Activated CD4-positive, CD25-positive, alpha-beta regulatory T cell (primary cell): ENCODE data around the gene ZNF433.

Experiments
- DNase-seq, 4 experiments: peaks; one replicate each; lab custom pipeline; 2025; lab: John Stamatoyannopoulos, UW

ZNF433 gene

DNA sequence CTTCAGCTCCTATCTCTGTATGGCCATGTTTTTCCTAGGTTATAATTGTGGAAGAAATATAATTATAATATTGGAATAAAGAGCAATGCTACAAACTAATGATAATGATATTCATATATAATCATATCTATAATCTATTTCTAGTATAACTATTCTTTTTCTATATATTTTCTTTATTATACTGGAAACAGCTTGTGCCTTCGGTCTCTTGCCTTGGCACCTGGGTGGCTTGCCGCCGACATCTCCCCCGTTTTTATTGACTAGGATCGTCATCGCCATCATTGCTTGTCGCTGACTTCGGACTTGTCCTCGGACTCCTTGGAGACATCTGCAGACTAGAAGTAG lies 46.4 kb downstream of the ZNF433 start:
- DNase-seq = no peak

DNA sequence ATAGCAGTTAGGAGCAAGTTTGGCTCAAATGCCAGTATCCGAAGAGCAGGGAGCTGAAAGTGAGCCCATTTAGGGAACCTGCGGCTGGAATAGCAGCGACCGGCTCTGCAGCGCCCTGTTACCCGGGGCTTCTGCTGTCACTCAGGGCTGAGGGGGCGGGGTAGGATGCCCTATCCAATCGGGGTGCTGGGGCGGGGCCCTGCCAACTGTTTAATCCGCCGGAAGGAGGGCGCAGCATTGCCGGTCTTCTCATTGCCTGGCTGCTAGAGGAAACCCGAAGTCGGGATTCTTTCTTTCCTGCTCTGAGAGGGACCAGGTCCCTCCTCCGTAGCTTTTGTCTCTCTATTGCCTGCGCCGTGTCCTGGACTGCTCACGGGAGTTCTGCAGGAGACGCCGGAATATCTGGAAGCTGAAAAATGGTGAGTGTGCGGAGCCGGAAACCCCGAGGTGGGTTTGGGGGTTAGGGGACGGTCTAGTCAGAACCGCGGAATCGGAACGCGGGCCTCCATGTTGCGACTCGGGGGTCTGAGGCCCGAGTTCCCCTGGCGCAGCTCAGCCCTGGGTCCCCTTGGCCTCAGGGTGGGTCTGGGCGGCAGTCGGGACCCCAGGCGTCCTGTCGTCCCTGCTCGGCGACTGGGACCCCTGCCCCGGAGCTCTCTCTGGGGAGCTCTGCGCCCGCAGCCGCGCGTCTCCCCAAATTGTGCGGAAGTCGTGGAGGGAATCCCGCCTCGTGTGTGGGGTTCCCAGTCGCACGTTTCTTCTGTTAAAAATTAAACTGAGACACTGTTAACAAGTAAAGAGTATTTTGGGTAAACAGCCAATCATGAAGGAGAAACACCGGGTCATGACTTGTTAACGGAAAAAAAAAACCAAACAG lies 47.8 kb downstream of the ZNF433 start:
- DNase-seq = peak; percentile 79 to 85 (median 82)

DNA sequence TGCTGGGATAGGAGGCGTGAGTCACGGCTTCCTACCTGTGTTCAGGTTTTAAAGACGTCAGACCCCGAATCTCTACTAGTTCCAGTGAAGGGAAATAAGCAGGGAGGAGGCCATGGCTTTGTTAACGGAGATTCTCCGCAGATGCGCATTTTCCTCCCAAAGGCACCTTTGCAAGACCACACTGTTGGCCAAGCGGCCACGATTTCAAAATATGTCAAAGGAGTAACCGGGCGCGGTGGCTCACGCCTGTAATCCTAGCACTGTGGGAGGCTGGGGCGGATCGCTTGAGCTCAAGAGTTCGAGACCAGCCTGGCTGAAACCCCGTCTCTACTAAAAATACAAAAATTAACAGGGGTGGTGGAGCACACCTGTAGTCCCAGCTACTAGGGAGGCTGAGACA lies 48.7 kb downstream of the ZNF433 start:
- no peak for DNase-seq

DNA sequence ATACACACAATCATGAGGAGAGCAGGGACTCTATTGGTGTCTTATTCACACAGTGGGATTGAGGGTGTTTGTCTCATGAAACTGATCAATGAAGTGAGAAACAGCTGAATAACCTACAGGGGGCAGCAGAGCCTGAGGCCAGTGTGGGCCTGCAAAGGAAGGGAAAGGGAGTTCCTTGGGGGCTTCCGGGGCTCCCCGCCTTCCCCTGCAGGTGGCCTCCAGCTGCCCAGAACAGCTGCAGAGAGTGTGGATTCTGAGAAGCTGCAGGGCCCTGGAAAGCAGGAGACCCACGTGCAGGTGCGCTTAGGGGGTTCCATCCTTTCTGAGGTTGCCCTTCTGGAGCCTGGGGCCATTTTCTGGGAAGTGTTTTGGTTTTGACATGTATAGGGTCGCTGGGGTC lies 50.5 kb downstream of the ZNF433 start:
- DNase-seq = no peak

DNA sequence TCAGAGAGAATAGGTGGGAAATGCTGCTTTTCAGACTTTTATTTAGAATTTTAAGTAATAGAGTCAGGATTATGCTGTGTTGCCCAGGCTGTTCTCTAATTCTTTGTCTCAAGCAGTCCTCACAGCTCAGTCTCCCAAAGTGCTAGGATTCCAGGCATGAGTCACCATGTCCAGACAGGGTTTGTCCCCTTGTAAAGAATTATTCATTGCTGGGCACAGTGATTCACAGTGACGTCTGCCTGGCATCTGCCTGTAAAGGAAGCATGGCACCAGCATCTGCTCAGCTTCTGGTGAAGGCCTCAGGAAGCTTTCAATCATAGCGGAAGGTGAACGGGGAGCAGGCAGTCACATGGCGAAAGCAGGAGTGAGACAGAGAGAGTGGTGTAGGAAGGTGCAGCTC lies 53.0 kb downstream of the ZNF433 start:
- DNase-seq = no peak

DNA sequence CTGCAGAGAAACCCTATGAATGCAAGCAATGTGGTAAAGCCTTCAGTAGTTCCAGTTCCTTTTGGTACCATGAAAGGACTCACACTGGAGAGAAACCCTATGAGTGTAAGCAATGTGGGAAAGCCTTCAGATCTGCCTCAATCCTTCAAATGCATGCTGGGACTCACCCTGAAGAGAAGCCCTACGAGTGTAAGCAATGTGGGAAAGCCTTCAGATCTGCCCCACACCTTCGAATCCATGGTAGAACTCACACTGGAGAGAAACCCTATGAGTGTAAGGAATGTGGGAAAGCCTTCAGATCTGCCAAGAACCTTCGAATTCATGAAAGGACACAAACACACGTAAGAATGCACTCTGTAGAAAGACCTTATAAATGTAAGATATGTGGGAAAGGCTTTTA lies 56.0 kb downstream of the ZNF433 start:
- DNase-seq = no peak

DNA sequence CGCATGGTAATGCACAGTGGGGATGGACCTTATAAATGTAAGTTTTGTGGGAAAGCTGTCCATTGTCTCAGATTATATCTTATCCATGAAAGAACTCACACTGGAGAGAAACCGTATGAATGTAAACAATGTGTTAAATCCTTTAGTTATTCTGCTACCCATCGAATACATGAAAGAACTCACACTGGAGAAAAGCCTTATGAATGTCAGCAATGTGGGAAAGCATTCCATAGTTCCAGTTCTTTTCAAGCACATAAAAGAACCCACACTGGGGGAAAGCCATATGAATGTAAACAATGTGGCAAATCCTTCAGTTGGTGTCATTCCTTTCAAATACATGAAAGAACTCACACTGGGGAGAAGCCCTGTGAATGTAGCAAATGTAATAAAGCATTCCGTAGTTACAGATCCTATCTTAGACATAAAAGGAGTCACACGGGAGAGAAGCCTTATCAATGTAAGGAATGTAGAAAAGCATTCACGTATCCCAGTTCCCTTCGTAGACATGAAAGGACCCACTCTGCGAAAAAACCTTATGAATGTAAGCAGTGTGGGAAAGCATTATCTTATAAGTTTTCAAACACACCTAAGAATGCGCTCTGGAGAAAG lies 56.9 kb downstream of the ZNF433 start:
- DNase-seq = no peak

DNA sequence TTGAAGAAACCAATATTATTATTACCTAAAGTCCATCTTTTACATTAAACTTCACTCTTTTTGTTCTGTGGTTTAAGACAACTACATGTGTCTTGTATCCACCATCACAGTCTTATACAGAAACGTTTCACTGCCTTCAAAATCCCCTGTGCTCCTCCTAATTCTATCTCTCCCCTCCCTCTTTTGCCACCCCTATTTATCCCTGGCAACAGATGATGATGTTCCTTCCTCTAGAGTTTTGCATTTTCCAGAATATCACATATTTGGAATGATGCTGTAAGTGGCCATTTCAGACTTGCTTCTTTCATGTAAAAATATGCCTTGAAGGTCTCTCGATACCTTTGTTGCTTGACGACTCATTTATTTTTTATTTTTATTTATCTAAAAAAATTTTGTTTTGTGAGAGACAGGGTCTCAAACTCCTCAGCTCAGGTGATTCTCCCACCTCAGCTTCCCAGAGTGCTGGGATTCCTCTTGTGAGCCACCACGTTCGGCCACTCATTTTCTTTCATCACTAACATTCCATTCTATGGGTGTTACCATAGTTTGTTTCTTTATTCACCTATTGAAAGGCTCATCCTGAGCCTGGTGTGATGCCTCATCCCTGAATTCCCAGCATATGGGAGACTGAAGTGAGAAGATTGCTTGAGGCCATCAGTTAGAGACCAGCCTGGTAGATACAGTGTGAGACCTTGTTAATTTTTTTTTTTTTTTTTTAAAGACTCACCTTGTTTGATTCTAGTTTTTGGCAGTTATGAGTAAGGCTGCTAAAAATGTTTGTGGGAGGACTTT lies 62.3 kb downstream of the ZNF433 start:
- no peak for DNase-seq

DNA sequence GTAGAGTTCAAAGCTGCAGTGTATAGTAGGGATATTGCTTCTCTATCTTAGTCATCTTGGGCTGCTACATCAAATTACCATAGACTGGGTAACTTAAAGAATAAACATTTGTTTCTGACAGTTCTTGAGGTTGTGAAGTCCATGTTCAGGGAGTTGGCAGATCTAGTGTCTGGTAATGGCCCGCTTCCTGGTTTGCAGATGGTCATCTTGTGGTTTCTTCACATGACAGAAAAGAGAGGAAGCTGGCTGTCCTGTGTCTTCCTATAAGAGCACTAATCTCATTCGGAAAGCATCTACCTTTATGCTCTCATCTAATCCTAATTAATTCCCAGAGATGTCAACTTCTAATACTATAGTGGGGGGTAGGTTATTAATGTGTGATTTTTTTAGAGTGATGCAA lies 64.4 kb downstream of the ZNF433 start:
- no peak for DNase-seq

DNA sequence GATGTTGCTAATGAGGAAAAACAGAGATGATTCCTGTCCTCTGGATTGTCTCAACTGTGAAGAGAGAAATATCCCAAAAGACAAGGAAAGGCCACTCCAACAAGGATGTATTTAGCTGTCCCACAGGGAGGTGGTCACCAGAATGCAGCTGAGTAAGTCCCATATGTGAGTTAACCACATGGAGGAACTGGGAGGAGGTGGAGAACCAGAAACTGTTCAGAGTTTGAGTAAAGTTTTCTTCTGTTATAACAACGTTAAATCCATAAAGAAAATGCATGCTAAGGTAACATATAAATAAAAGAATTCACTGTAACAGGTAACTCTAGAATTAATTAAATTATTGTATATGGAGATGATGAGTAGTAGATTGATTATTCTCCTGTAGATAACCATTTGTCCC lies 65.3 kb downstream of the ZNF433 start:
- DNase-seq = no peak

DNA sequence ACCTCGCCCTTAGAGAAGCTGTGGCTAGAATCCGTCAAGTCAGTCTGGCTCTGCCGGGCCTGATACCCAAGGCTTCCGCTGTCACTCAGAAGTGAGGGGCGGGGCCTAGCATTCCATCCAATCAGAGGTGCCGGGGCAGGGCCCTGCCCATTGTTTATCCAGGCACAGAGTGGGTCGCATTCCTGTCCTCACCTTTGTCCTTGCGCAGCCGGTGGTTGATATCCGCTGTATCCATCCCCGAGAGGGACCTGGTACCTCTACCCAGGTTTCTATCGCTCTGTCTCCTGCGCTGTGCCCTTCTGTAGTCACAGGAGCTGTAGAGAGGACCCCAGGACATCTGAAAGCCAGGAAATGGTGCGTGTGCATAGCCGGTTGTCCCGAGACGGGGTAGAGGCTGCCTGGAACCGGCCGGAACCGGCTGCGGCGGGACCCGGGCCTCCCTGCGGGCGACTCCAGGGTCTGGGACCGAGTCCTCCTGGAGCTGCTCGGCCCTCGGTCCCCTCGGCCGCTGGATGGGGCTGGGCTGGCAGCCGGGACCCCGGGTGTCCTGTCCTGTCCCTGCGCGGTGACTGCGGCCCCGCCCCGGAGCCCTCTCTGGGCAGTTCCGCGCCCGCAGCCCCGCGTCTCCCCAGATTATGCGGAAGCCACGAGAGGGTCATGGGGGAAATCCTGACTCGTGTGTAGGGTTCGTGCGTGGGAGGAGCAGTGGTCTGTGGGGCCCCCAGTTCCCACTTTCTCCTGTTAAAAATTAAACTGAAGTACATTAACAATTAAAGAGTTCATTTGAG lies 70.4 kb downstream of the ZNF433 start, which contains the start of gene ZNF763:
TSS of gene ZNF763 (plus strand) at position 183 of the 788 bp plus-strand sequence. CDS start at position 352, 169 bp downstream.
- DNase-seq = peak; percentile 58 to 79 (median 74)
